SK-N-SH (cell line): Measurements from ENCODE around the gene METTL9. TPM values are rescaled to one million over a fixed set of nuclear protein-coding genes. Genes with fewer than 3 reads are reported as not detected.

Source experiments
- CTCF ChIA-PET: fragments of 300-600, 350-600 bp; formaldehyde crosslinking; extraction: SDS; loops from one replicate; lab custom pipeline; 2021; lab: Yijun Ruan, JAX
- POLR2A ChIA-PET: fragments of 350-600 bp; sonication (Branson Sonifier 250); formaldehyde crosslinking; extraction: SDS; loops from one replicate; lab custom pipeline; 2020; ENCODE audit warnings: antibody characterized with exemption, inconsistent platforms; lab: Yijun Ruan, JAX
- DNase-seq: peaks from one replicate; pipeline ENCODE4 v3.0.0; 2012
- H2AFZ ChIP-seq: fragments of 200-600 bp; sonication (generic); 2 replicates; pipeline ENCODE4 v1.8.1; 2016; ENCODE audit warnings: antibody characterized with exemption, mild to moderate bottlenecking, low read depth
- H3F3A ChIP-seq: fragments of 200-600 bp; sonication (generic); replicated peaks from 2 replicates; pipeline ENCODE3; 2016; ENCODE audit warnings: antibody characterized with exemption, mild to moderate bottlenecking; ENCODE audit not compliant: insufficient read depth
- H3K27ac ChIP-seq, 2 experiments: fragments of 200-500 bp in 1 of 2; fragments of 200-600 bp in 1 of 2; sonication (Bioruptor generic) in 1 of 2; sonication (generic), shearing (Covaris generic) in 1 of 2; 2 replicates each; pipeline versions ENCODE4 v1.5.1 to v1.6.1; 2014 to 2016; ENCODE audit warnings: low read depth in 2 of 2, inconsistent platforms in 1 of 2, low read length in 1 of 2, mild to moderate bottlenecking in 1 of 2, mixed read lengths in 1 of 2
- H3K27me3 ChIP-seq: fragments of 200-600 bp; sonication (generic), shearing (Covaris generic); 2 replicates; pipeline ENCODE4 v1.6.1; 2016; ENCODE audit warnings: mixed run types; ENCODE audit not compliant: insufficient read depth
- H3K36me3 ChIP-seq, 2 experiments: fragments of 200-500 bp in 1 of 2; fragments of 200-600 bp in 1 of 2; sonication (Bioruptor generic) in 1 of 2; sonication (generic) in 1 of 2; replicated peaks in 1 of 2; 2 replicates each; pipeline versions ENCODE3 to v1.5.1; 2014 to 2016; ENCODE audit warnings: low read length in 1 of 2, mild to moderate bottlenecking in 1 of 2; ENCODE audit not compliant: insufficient read depth in 2 of 2, control insufficient read depth in 1 of 2
- H3K4me1 ChIP-seq, 2 experiments: fragments of 200-500 bp in 1 of 2; fragments of 200-600 bp in 1 of 2; sonication (Bioruptor generic) in 1 of 2; sonication (generic), shearing (Covaris generic) in 1 of 2; 2 replicates each; pipeline versions ENCODE4 v1.5.1 to v1.6.1; 2014 to 2016; ENCODE audit warnings: low read depth in 1 of 2, low read length in 1 of 2, mixed run types in 1 of 2; ENCODE audit not compliant: insufficient read depth in 2 of 2, control insufficient read depth in 1 of 2
- H3K4me2 ChIP-seq: fragments of 200-600 bp; sonication (generic), shearing (Covaris generic); 2 replicates; pipeline ENCODE4 v1.6.1; 2017; ENCODE audit warnings: mixed run types
- H3K4me3 ChIP-seq, 2 experiments: fragments of 200-500 bp in 1 of 2; fragments of 200-600 bp in 1 of 2; sonication (Bioruptor generic) in 1 of 2; sonication (generic), shearing (Covaris generic) in 1 of 2; 2 replicates each; pipeline versions ENCODE4 v1.5.1 to v1.8.1; 2014 to 2016; ENCODE audit warnings: low read depth in 2 of 2, inconsistent platforms in 1 of 2, low read length in 1 of 2, mild to moderate bottlenecking in 1 of 2, mixed read lengths in 1 of 2, moderate library complexity in 1 of 2
- H3K79me2 ChIP-seq: fragments of 200-600 bp; sonication (generic); 2 replicates; pipeline ENCODE4 v1.8.1; 2017; ENCODE audit warnings: mild to moderate bottlenecking; ENCODE audit not compliant: insufficient read depth
- H3K9ac ChIP-seq: fragments of 200-600 bp; sonication (generic); 2 replicates; pipeline ENCODE4 v1.6.1; 2017; ENCODE audit warnings: mixed run types
- H3K9me2 ChIP-seq: fragments of 200-600 bp; sonication (generic); 2 replicates; pipeline ENCODE4 v1.6.1; 2017; ENCODE audit warnings: mixed run types
- H3K9me3 ChIP-seq: fragments of 200-600 bp; sonication (generic); 2 replicates; pipeline ENCODE4 v1.6.1; 2017; ENCODE audit warnings: mixed run types, mild to moderate bottlenecking, moderate library complexity
- H4K20me1 ChIP-seq: fragments of 200-600 bp; sonication (generic); 2 replicates; pipeline ENCODE4 v1.6.1; 2017; ENCODE audit warnings: mild to moderate bottlenecking, mixed run types; ENCODE audit not compliant: insufficient read depth
- FOSL2 ChIP-seq: IDR thresholded peaks from 2 replicates; pipeline ENCODE4 v1.4.0; 2012; ENCODE audit warnings: low read depth, mild to moderate bottlenecking, moderate library complexity, borderline replicate concordance
- GATA2 ChIP-seq: sonication (generic); formaldehyde crosslinking; IDR thresholded peaks from 2 replicates; pipeline ENCODE4 v1.5.0; 2020; ENCODE audit warnings: mild to moderate bottlenecking, missing genetic modification reagents
- MXI1 ChIP-seq: IDR thresholded peaks from 2 replicates; pipeline ENCODE4 v1.6.1; 2012; ENCODE audit warnings: mild to moderate bottlenecking, low read depth, low read length, improper control_type of control experiment
- NFIC ChIP-seq: IDR thresholded peaks from 2 replicates; pipeline ENCODE4 v1.4.0; 2012; ENCODE audit warnings: borderline replicate concordance
- NRF1 ChIP-seq: IDR thresholded peaks from 2 replicates; pipeline ENCODE4 v1.6.1; 2012; ENCODE audit warnings: low read depth, mild to moderate bottlenecking, low read length
- RAD21 ChIP-seq: IDR thresholded peaks from 2 replicates; pipeline ENCODE4 v1.6.1; 2012; ENCODE audit warnings: mild to moderate bottlenecking, low read length
- RCOR1 ChIP-seq: fragments of 150-350 bp; IDR thresholded peaks from 2 replicates; pipeline ENCODE4 v1.6.1; 2017; ENCODE audit warnings: antibody characterized with exemption, low read length
- RFX5 ChIP-seq: IDR thresholded peaks from 2 replicates; pipeline ENCODE4 v1.6.1; 2012; ENCODE audit warnings: mild to moderate bottlenecking, improper control_type of control experiment, low read length
- RXRA ChIP-seq: IDR thresholded peaks from 2 replicates; pipeline ENCODE4 v1.4.0; 2012; ENCODE audit warnings: low read depth, mild to moderate bottlenecking, borderline replicate concordance
- SIN3A ChIP-seq: IDR thresholded peaks from 2 replicates; pipeline ENCODE4 v1.6.1; 2012; ENCODE audit warnings: low read depth, mild to moderate bottlenecking, low read length, moderate library complexity, borderline replicate concordance
- SMC3 ChIP-seq: IDR thresholded peaks from 2 replicates; pipeline ENCODE4 v1.6.1; 2012; ENCODE audit warnings: low read depth, low read length, improper control_type of control experiment
- TAF1 ChIP-seq: IDR thresholded peaks from 2 replicates; pipeline ENCODE4 v1.6.1; 2012; ENCODE audit warnings: low read depth, mild to moderate bottlenecking, low read length, moderate library complexity, borderline replicate concordance
- TCF12 ChIP-seq: IDR thresholded peaks from 2 replicates; pipeline ENCODE4 v1.4.0; 2012
- WGBS: methylation state at CpG from one replicate; pipeline ENCODE4 v1.1.6; 2017; ENCODE audit warnings: low lambda C conversion rate; 5-methylcytosine and 5-hydroxymethylcytosine counted together
- polyA plus RNA-seq, 3 experiments: library from polyadenylated mRNA; depleted of rRNA; stranded (reverse); fragments of >200 nt; gene quantifications; 2 replicates each; pipeline ENCODE4 v1.2.3, GENCODE V29; 2012
- TF ChIP-seq, protein P1 (sequence below): IDR thresholded peaks from 2 replicates; pipeline ENCODE4 v1.4.0; 2012; ENCODE audit warnings: low read depth, borderline replicate concordance
- TF ChIP-seq, protein P2 (sequence below): fragments of 200-600 bp; sonication (generic); IDR thresholded peaks from 2 replicates; pipeline ENCODE4 v1.6.1; 2017; ENCODE audit warnings: antibody characterized with exemption, mild to moderate bottlenecking, moderate library complexity
- TF ChIP-seq, protein P3 (sequence below): fragments of 150-350 bp; IDR thresholded peaks from 2 replicates; pipeline ENCODE4 v1.6.1; 2016; ENCODE audit warnings: mild to moderate bottlenecking, low read depth, low read length

Gene METTL9
- polyA plus RNA-seq, 1 of the 3 experiments (the other 2 are of a cell fraction): 70.7 TPM

DNA sequence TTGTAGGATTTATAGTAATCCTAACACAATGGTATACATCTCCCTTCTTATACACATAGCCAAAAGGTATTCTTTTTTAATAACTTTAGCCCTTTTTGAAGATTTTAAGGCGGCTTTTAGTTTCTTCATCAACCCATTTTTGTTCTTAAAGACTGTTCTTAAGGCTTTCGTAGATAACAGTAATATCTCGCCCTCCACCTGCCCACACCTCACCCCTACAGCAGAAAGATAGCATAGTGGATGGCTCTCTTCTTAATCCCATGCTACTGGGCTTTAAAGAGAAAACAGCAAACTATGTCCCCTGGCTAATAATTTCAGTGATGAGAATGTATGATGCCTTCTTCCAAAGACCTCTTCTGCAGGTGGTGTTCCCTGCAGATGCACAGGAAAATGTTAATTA, 44.4 kb downstream of the METTL9 start:
- no peak for DNase-seq
- H3K4me3 ChIP-seq: no peak overlapping the region
- CTCF ChIA-PET: interaction anchor here (1.8 to 7.6 kb wide), 3 partner anchors 10 to 61 kb away, joined by 5 to 90 read pairs (median 41); no protein-coding TSS in a partner anchor
- no peak overlapping the region for H3K27ac ChIP-seq
- H3K9me3 ChIP-seq: no peaks in the 10 kb centered on the region
- POLR2A ChIA-PET: no interaction called here
- H3K36me3 ChIP-seq: peaks cover 0 to 15% of the 10 kb centered on the region in 2 experiments
- peaks cover 6% of the 10 kb centered on the region for H4K20me1 ChIP-seq
- peaks cover 75% of the 10 kb centered on the region for H3K79me2 ChIP-seq
- TF ChIP-seq RXRA (no peak), SMC3 (no peak), TAF1 (no peak)
- TF ChIP-seq, protein P1, sequence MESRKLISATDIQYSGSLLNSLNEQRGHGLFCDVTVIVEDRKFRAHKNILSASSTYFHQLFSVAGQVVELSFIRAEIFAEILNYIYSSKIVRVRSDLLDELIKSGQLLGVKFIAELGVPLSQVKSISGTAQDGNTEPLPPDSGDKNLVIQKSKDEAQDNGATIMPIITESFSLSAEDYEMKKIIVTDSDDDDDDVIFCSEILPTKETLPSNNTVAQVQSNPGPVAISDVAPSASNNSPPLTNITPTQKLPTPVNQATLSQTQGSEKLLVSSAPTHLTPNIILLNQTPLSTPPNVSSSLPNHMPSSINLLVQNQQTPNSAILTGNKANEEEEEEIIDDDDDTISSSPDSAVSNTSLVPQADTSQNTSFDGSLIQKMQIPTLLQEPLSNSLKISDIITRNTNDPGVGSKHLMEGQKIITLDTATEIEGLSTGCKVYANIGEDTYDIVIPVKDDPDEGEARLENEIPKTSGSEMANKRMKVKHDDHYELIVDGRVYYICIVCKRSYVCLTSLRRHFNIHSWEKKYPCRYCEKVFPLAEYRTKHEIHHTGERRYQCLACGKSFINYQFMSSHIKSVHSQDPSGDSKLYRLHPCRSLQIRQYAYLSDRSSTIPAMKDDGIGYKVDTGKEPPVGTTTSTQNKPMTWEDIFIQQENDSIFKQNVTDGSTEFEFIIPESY: no peak
- H2AFZ ChIP-seq: no peak overlapping the region
- no peaks in the 10 kb centered on the region for H3K27me3 ChIP-seq
- H3K4me1 ChIP-seq: peaks cover 0 to 12% of the 10 kb centered on the region in 2 experiments; a peak in 3 of 4 replicates
- 98% methylated on average over 3 of the region's 3 CpGs for WGBS
- H3F3A ChIP-seq: peaks cover 9% of the 10 kb centered on the region
- no peaks in the 10 kb centered on the region for H3K9me2 ChIP-seq
- H3K9ac ChIP-seq: no peak overlapping the region
- no peak overlapping the region for H3K4me2 ChIP-seq

GRCh38 chr16:21644674-21645073, 45.3 kb downstream of the METTL9 start:
- Histone ChIP-seq H3K36me3 (peaks cover 0 to 15% of the 10 kb centered on the region in 2 experiments), H3K9me3 (no peaks in the 10 kb centered on the region), H3K9ac (no peak overlapping the region), H3K4me2 (no peak overlapping the region), H3K27me3 (no peaks in the 10 kb centered on the region), H3K79me2 (peaks cover 77% of the 10 kb centered on the region), H3K4me3 (no peak overlapping the region), H2AFZ (no peak overlapping the region), H3F3A (peaks cover 3% of the 10 kb centered on the region), H3K4me1 (peaks cover 0 to 5% of the 10 kb centered on the region in 2 experiments; a peak in 3 of 4 replicates), H3K9me2 (no peaks in the 10 kb centered on the region), H3K27ac (no peak overlapping the region), H4K20me1 (peaks cover 6% of the 10 kb centered on the region)
- no peak for DNase-seq
- WGBS: 95% methylated on average over 4 of the region's 4 CpGs
- TF ChIP-seq TCF12 (no peak), NRF1 (no peak), TAF1 (no peak), SIN3A (no peak), RAD21 (no peak), FOSL2 (no peak), RCOR1 (no peak), RXRA (no peak), MXI1 (no peak), NFIC (no peak), GATA2 (CRISPR knock-in tag) (no peak), SMC3 (no peak), RFX5 (no peak)
- TF ChIP-seq, protein P2, sequence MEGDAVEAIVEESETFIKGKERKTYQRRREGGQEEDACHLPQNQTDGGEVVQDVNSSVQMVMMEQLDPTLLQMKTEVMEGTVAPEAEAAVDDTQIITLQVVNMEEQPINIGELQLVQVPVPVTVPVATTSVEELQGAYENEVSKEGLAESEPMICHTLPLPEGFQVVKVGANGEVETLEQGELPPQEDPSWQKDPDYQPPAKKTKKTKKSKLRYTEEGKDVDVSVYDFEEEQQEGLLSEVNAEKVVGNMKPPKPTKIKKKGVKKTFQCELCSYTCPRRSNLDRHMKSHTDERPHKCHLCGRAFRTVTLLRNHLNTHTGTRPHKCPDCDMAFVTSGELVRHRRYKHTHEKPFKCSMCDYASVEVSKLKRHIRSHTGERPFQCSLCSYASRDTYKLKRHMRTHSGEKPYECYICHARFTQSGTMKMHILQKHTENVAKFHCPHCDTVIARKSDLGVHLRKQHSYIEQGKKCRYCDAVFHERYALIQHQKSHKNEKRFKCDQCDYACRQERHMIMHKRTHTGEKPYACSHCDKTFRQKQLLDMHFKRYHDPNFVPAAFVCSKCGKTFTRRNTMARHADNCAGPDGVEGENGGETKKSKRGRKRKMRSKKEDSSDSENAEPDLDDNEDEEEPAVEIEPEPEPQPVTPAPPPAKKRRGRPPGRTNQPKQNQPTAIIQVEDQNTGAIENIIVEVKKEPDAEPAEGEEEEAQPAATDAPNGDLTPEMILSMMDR: no peak
- TF ChIP-seq, protein P3, sequence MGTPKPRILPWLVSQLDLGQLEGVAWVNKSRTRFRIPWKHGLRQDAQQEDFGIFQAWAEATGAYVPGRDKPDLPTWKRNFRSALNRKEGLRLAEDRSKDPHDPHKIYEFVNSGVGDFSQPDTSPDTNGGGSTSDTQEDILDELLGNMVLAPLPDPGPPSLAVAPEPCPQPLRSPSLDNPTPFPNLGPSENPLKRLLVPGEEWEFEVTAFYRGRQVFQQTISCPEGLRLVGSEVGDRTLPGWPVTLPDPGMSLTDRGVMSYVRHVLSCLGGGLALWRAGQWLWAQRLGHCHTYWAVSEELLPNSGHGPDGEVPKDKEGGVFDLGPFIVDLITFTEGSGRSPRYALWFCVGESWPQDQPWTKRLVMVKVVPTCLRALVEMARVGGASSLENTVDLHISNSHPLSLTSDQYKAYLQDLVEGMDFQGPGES: no peak
- ChIA-PET POLR2A (no interaction called here), CTCF (interaction anchor here (1.5 to 7.1 kb wide), 3 partner anchors 13 to 62 kb away, joined by 10 to 90 read pairs (median 23); no protein-coding TSS in a partner anchor)
